GM21825 (cell line): Measurements from ENCODE around the gene ANXA2.
"Not testable (repeated sequence)": the region's sequence is repeated elsewhere in the genome, so short reads cannot be mapped to it uniquely, and the experiment has no call there.

Experiments
- ATAC-seq: cut with Tn5 transposase; IDR thresholded peaks from one replicate; pipeline ENCODE4 v1.9.1; 2021; ENCODE audit warnings: mild to moderate bottlenecking, moderate library complexity; ENCODE audit not compliant: unreplicated experiment

Gene ANXA2

DNA sequence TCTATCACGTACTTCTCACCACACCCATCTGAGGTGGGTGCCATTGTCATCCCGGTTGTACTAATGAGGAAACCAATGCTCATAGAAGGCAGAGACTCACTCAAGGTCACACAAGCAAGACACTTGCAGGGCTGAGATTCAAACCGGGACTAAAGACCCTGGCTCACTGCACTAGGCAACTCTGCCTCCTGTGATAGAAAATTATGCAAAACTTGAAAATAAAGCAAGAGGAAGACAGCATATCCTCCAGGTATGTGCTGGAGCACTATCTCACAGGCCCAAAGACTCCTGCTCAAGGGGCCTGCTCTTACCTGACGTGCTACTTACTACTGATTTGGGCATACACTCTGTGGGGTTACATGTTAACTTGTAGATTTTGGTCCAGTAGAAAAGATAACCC lies 25.6 kb downstream of the ANXA2 start:
- no peak for ATAC-seq

DNA sequence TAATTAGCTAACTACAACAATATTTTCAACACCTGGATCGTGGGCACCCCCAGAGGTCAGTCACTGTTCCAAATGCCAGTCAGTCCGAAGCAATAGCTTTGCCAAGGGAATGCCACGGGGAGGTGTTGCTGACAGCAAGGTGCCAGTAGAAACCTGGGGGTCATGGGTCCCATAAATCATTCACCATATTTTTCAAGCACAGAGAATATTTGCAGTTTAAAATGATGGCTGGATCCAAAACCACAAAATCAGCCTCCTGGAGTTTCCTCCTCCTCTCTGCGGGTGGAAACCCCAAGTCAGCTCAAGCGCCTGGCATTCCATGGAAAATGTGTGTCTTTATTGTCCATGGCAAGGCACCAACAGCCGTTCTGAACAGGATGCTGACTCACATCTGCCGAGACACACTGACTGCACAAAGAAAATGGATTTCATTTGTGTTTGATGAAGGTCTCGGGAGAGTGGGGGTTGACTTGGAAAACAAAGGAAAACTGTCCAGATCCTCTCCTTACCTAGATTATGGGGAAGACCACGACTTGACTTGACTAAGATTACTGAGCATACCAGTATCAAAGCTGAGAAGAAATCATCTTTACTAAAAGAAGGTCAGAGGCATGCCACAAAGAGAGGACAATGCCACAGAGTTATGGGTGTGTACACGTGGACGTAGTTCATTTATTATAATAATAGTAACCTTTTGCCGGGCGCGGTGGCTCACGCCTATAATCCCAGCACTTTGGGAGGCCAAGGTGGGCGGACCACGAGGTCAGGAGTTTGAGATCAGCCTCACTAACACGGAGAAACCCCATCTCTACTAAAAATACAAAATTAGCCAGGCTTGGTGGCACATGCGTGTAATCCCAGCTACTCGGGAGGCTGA lies 26.4 kb downstream of the ANXA2 start:
- ATAC-seq = no peak

DNA sequence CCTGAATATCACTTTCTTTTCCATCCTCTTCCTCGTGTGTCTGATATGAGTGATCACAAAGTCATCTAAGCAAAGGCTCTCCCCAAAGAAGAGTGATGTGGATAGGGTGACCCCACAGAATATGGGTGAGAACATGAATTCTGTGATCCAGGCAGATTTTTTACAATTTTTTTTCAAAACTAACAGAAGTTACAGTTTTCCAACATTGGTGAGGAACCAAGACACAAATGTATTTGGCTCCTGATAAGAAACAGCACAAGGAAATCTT lies 27.0 kb downstream of the ANXA2 start:
- no peak for ATAC-seq

DNA sequence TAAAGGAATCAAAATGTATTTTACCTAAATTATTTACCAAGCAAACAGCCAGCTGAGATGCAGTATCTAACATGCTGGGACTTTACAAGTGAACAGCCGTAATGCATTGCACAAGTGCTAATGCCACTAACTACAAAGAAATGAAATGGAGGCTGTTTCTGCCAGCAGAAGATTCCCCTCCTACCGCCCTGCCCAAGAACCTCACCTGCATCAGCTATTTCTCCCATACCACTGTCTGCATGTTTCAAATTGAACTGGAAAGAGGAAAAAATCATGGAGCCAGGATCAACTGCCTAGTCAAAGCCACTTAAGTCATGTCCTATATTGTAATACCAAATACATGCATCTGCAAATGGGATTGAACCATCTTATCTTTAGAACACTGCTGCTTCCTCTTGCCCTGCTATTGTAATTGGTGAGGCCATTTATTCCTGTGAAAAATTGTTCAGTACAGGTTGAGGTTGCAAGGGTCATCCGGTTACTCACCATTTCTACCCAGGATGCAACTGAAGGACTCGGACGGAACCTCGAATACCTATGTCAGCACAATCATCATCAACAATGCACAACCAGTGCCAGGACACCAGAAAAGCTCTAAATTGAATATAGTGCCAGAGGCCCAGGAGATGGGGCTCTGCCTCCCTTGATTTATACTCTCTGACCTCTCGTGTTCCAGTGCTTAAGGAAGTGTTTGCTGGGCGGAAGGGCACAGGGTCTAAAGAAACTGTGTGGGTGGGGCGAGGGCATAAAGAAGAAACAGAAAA lies 27.5 kb downstream of the ANXA2 start:
- ATAC-seq = no peak

DNA sequence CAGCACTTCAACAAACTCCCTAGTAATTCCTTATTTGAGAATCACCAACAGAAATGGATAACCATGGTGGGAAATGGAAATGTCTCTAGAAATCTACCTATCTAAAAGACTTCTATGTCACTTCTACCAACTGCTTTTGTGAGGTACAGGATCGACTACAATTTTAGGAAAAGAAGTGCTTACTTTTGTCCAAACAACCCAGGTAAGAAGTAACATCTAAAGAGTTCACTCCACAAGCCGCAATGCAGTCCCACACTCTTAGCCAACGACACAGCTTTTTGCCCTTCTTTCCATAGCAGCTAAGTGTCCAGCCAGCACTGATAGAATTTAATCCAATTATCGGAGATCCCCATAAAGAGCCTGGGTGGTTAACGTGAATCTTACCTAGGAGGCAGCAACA lies 28.1 kb downstream of the ANXA2 start:
- no peak for ATAC-seq

DNA sequence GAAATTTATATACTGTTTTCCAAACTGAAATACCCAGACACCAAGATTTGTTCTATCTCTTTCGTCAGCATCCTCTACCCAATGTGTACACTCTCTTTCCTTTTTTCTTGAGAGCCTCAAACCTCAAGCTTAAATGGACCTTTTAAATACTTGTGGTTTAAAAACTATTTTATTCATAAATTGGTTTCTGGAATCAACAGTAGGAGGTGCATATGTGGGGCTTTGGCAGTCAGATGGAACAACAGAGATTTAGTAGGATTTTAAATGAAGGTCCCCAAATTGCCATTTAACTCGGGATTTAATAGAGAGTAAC lies 33.2 kb downstream of the ANXA2 start:
- no peak for ATAC-seq

DNA sequence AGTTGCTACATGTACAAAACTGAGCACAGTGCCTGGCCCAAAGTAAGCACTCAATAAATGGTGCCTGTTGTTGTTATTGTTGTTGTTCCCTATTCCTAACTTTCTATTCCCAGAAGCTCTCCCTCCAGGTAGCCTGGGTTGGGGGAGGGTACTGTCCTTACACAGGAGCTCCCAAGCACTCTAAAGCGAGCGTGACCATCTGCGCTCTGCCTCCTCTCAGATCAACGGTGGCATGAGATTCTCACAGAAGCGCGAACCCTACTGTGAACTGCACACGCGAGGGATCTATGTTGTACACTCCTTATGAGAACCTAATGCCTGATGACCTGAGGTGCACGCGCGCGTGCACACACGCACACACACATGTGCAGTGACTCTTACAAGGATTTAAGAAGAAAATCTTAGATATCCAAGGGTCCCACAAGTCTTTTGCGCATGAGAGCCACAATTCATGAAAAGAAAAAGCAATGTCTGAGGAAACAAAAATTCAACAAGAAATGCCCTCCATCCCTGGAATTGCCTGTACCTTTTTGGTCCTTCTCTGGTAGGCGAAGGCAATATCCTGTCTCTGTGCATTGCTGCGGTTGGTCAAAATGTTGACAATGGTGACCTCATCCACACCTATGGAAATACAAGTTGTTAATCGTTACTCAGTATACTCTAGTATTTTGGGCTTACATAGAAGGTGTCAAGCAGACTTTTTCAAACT lies 33.7 kb downstream of the ANXA2 start:
- ATAC-seq = no peak

DNA sequence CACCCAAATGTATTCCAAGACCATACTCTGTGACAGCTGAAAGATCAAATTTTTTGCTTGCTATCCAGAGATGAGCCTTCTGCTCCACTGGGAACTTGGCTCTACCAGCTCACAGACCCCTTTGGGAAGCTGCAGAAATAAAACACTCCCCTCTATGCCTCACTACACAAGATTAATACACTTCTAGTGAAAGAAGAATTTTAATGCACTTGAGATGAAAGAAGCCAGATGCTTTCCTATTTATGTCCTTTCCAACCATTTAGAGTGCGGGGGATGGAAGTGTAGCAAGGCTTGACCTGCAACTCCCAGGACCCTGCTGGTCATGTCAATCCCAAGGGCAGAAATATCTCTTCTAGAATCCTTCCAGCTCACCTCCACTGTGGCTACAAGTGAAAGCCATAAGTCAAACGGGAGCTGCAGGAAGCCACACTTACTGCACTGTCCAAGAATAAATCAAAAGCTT lies 34.7 kb downstream of the ANXA2 start:
- no peak for ATAC-seq

DNA sequence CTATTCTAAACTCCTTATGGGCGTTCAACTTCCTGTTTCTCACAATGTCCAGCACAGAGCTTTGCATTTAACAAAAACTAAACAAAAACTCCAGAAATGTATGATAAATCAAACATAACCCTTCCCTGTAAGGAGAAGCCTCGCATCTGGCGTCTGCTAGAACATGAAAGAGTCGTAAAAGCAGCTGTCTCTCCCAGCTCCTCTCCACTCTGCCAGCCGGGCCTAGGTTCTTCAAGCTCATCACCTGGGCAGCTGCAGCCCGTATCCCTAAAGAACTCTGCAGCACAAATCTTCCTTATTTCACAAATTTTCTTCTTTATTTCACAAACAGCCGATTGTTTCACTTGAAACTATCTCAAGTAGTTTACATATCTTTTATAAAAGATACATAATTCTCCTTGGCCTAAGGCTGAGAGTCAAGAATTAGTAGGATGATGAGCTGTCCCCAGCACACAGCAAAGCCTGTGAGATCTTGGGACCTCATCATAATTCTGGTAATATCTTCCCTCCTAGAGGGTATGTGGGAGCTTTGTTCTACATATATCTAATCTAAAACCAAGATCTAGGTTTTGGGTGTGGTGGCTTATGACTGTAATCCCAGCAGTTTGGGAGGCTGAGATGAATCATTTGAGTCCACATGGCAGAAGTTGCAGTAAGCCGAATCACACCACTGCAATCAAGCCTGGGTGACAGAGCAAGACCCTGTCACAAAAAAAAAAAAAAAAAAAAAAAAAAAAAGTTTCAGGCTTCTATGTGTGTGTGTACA lies 35.3 kb downstream of the ANXA2 start:
- ATAC-seq = no peak

DNA sequence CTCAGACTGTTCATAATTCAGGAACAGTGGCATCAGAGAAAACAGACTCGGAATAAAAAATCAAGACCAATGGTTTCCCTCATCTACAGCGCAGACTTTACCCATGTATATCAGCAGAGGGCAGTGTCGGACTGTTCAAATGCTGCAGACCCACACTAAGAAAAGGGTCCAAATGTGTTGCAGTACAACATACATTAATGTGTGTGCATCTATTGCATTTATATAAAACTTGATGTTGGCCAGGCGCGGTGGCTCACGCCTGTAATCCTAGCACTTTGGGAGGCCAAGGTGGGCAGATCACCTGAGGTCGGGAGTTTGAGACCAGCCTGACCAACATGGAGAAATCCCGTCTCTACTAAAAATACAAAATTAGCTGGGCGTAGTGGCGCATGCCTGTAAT lies 38.0 kb downstream of the ANXA2 start:
- ATAC-seq = not testable (repeated sequence)

DNA sequence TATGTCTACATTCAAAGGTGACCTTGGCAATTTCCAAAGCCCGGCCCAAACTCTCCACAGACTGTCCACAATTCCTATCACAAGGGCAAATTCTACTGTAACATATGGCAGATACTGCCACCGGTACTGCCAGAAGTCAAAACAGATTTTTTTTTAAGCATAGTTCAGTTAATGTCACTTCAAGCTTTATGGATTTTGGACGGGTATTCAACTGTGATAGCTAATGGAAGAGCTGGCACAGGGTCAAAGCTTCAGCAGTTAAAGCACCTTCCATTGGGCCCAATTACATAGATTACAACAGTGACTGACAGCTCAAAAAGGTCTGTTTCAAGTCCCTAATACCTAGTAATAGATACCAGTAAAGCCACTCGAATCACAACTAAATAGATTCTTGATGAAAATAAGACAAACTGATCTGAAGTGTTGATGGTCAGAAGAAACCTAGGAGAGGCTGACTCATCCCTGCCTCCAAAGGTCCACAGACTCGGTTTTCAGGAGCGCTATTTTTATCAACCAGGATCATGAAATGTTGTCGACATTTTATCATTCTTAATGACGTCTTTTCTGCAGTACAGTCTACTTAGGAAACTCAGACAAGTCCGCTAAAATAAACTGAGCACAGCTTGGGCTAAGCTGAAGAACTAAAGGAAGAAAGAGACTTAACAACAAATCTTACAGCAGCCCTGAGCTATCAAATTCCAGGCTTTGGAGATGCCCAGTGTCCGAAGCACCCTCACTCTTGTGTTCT lies 38.7 kb downstream of the ANXA2 start:
- ATAC-seq = no peak

DNA sequence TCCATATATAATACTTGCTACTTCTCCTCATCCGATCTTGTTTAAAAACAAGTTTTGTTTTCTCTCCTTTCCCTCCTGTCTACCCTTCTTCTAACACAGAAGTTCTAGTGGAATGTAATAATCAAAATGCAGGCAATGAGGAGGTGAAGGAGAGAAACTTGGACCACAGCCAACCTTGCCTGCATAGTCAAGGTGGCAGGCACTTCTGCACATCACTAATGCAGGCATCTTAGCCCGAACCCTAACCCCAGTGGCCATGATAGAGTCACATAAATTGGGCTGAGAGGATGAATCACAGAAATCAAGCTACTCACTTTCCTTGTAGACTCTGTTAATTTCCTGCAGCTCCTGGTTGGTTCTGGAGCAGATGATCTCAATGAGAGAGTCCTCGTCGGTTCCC lies 41.0 kb downstream of the ANXA2 start:
- ATAC-seq = no peak

DNA sequence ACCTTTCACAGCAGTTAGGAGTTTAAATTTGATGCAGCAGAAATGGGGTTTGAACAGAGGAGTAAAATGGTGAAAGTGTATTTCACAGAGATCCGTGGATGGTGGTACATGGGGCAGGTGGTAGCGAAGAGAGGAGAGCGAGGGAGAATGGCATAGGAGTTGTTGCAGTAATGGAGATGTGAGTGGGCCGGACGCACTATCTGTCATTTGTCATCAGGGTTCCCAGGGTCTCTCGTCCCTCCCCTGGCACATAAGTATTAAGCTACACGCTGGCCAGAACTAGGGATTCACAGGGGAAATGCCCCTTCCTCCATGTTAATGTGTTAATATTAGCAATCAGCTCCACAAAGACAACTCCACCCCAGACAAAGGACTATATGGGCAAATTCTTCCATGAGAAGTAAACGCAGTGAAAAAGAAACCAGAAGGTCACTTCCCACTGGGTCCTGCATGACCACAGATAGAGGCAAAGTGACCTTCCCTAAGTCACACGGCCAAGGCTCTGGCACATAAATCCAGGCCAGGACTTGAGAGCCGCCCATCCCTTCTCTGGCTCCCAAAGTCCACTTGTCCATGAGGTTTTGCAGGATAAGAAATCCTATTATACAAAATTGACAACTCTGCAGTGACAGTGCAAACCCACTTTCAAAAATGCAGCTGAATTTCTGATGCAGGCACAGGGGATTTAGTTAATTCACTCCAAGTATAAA lies 42.5 kb downstream of the ANXA2 start:
- no peak for ATAC-seq

DNA sequence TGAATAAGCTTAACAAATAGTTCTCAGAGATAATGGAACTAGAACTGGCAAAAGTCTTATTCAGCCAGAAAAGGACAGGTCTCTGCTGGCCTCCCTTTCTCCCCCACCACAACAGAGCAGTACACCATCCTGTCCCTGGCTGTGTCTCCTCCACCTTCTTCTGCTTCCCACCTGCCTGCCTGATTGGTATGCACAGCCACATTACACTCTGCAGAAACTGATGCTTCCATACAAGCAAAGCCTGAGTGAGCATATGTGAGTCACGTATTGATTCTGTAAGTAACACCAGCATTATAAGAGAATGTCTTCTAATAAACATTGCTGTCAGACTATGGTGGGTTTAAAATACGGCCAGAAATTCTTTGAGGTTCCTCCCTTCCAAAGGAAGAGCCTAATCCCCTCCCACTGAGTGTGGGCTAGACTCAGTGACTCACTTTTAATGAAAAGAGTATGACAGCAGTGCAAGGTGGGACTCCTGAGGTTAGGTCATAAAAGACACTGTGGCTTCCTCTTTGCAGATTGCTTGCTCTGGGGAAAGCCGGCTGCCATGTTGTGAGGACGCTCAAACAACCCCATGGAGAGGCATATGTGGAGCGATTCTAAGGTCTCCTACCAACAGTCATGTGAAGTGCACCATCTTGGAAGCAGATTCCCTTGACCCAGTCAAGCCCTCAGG lies 44.4 kb downstream of the ANXA2 start:
- no peak for ATAC-seq

DNA sequence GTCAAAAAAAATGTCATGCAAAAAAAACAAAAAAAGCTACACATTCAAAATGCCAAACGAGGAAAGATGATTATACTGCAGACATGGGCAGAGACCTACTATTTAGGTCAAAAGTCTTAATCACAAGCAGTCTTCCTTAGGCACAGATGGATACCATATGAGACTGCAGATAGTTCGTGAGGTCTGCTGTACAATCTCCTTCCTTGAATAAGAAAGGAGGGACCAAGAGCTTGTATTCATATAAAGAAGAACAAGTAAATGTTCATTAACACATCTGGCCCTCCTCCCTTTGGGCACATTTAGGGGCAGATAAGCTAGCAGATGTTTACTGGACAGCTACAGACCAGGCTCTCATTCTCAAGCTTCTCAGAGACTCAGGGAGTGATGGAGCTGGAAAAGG lies 45.3 kb downstream of the ANXA2 start:
- ATAC-seq = no peak

DNA sequence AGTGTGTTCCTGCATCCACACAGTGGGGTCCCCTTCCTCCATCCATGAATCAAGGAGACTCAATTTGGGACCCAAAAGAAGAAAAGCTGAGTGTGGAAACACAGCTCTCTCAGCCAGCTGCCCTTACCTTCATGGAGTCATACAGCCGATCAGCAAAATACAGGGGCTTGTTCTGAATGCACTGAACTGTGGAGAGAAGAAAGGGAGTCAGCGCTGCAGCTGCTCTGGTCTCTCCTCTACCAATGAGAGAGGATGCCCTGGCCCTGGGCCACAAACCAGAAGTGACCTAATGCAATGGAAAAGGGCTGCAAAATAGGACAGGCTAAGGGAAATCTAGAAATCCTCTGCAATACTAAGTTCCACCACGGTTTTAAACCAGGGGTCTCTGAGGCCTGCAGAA lies 46.7 kb downstream of the ANXA2 start:
- ATAC-seq = no peak

DNA sequence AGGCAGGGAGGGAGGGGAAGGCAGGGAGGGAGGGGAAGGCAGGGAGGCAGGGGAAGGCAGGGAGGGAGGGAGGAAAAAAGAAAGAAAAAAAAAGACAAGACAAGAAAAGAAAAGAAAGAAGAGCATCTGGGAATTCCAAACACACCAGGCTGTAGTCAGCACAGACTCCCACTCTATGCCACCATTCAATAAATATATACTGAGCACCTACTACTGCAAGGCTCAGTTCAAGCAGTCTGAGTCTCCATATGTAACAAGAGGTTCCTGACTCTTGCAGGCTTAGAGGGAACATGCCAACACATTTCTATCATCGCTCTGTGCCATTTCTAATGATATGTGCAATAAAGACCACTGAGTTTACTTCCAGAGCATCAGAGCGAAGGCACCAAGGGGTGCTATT lies 47.7 kb downstream of the ANXA2 start:
- ATAC-seq = no peak

DNA sequence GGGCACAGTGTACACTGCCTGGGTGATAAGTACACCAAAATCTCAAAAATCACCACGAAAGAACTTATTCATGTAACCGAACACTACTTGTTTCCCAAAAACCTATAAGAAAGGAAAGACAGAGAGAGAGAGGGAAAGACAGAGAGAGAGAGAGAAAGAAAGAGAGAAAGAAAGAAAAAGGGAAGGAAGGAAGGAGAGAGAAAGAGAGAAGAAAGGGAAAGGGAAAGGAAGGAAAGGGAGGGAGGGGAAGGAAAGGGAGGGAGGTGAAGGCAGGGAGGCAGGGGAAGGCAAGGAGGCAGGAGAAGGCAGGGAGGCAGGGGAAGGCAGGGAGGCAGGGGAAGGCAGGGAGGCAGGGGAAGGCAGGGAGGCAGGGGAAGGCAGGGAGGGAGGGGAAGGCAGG lies 48.2 kb downstream of the ANXA2 start:
- ATAC-seq = no peak

DNA sequence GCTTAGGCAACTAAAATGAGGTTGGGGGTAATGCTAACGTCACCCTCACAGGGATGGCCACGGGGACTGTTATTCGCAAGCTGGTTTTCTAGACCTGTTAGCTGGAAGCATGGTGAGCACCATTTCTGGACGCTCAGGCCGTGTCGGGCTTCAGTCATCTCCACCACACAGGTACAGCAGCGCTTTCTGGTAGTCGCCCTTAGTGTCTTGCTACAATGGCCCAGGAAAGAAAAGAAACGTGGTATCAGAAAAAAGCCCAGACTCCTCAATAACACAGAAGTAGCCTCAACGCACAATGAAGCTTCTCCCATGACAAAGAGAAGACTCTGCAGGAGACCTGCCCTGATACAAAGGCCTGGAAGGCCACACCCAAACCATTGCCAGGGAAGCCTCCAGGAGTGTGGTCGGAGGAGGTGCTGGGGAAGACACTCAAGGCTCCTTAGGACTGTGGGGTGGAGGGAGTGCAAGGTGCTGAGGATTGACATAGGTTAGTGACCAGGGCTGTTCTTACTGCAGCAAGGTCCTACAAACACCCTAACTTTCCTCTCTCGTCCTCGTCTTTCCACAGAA lies 50.2 kb downstream of the ANXA2 start:
- ATAC-seq = no peak
